Breast epithelium (tissue), 3 donors: ENCODE measurements around the gene CRYGB.

Experiments used
- POLR2A ChIP-seq: fragments of 450-650 bp; IDR thresholded peaks from one replicate; pipeline ENCODE4 v1.6.1; 2016; ENCODE audit warnings: antibody characterized with exemption, mild to moderate bottlenecking, moderate library complexity
- POLR2AphosphoS5 ChIP-seq, 3 donors: sonication (generic); formaldehyde crosslinking; IDR thresholded peaks; one replicate each; pipeline ENCODE4 v1.6.1; 2017; ENCODE audit warnings: antibody characterized with exemption in 3 of 3
- TF ChIP-seq, protein P1 (sequence below), 3 donors: fragments of 450-650 bp; IDR thresholded peaks; one replicate each; pipeline ENCODE4 v1.5.1; 2016 to 2017; ENCODE audit warnings: antibody characterized with exemption in 3 of 3, mild to moderate bottlenecking in 3 of 3, moderate library complexity in 3 of 3

DNA sequence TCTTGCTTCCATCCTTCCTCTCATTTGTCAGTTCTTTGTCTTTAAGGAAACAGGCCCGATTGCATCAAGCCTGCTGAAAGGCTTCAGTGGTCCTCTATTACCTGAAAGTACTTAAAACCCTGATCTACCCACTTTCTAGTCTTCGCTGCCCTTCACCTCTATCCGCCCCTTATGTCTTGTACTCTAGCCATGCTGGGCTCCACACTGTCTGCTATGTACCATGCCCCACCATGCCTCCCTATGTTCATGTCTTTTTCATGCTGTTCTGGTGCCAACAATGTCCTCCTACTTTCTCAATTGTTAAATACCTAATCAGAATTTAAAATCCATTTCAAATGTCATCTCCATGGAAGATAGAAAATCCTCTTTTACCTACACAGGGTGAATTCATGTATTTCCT, 49.9 kb downstream of the CRYGB start:
- TF ChIP-seq, protein P1, sequence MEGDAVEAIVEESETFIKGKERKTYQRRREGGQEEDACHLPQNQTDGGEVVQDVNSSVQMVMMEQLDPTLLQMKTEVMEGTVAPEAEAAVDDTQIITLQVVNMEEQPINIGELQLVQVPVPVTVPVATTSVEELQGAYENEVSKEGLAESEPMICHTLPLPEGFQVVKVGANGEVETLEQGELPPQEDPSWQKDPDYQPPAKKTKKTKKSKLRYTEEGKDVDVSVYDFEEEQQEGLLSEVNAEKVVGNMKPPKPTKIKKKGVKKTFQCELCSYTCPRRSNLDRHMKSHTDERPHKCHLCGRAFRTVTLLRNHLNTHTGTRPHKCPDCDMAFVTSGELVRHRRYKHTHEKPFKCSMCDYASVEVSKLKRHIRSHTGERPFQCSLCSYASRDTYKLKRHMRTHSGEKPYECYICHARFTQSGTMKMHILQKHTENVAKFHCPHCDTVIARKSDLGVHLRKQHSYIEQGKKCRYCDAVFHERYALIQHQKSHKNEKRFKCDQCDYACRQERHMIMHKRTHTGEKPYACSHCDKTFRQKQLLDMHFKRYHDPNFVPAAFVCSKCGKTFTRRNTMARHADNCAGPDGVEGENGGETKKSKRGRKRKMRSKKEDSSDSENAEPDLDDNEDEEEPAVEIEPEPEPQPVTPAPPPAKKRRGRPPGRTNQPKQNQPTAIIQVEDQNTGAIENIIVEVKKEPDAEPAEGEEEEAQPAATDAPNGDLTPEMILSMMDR (IDR thresholded peaks at IDR 0.05): no peak
- TF ChIP-seq POLR2AphosphoS5 (IDR thresholded peaks at IDR 0.05): no peak
- TF ChIP-seq POLR2A: no peak
